COLO829 (cell line): ENCODE data around the gene IGSF1.
A peak's percentile ranks its signal among the peaks of the same experiment; 100 is the strongest.
"Not testable (repeated sequence)": the region's sequence is repeated elsewhere in the genome, so short reads cannot be mapped to it uniquely, and the experiment has no call there.

ENCODE experiments used
- DNase-seq: peaks from one replicate; pipeline ENCODE4 v3.0.0; 2012; ENCODE audit warnings: low spot score

Gene IGSF1

DNA sequence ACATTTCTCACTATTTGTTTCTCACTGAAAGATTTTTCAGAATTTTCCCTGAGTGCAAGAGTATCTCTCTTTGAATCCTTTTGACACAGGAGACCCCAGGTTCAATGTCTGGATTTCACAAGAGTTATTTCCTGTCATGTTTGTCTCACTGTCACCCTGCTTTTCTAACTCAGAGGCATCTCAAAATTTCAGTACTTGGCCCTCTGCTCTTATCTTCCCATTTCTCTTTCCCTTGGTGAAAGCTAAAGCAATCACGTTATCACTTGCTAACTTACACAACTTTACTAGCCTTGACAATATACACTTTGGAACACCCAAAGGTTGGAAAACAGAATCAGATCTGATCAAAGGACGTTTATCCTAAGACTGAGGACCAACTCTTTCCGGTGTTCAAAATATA lies 17.3 kb downstream of the IGSF1 start:
- no peak for DNase-seq

DNA sequence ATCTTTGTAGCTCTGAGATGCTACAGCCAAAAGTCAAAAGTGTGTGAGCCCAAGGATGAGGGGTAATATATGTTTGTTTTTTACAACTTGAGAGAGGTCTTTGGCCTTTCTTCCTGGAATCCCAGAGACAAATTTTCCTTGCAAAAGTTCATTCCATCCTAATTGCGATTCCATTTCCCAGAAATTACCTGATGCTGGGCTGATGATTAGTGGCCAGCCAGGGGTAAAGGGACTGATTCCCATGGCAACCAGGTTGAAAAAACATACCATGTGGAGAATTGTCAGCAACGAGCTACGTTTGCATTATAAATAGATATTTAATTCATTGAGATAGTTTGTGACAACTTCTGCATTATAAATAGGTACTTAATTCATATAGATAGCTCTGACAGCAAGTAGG lies 17.8 kb downstream of the IGSF1 start:
- DNase-seq = no peak

DNA sequence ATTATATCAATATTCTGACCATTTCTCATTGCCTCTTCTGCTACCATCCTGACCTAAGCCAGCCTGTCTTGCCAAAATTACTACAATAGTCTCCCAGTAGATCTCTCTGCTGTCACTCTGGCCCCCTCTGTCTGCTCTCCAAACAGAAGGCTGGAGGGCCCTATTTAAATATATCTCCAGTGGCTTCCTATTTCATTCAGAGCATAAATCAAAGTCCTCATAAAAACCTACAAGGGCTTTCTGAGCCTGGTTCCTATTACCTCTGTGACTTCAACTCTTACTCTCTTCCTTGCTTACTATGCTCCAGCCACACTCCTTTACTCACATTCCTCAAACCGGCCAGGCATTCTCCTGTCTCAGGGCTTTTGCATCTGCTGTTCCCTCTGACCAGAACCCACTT lies 19.0 kb downstream of the IGSF1 start:
- no peak for DNase-seq

GRCh38 chrX:131264665-131265064 lies 24.4 kb downstream of the IGSF1 start:
- DNase-seq = no peak

DNA sequence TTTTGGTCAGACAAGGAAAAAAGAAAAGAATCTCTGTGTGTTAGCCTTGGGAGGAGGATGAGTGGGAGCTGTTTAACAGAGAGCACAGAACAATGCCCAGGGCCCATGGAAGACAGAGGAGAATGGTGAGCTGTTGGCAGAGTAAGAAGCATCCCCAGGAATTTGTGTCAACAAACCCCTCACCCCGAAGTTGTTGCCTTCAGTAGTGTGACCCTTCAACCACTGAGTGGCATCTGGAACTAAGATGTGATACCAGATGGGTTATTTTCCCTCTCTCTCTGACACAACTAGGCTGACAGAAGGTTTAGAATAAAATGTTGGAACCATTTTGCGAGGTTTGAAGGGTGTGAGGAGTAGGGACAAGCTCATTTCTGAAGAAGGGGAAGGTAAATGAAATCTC lies 25.1 kb downstream of the IGSF1 start:
- no peak for DNase-seq

DNA sequence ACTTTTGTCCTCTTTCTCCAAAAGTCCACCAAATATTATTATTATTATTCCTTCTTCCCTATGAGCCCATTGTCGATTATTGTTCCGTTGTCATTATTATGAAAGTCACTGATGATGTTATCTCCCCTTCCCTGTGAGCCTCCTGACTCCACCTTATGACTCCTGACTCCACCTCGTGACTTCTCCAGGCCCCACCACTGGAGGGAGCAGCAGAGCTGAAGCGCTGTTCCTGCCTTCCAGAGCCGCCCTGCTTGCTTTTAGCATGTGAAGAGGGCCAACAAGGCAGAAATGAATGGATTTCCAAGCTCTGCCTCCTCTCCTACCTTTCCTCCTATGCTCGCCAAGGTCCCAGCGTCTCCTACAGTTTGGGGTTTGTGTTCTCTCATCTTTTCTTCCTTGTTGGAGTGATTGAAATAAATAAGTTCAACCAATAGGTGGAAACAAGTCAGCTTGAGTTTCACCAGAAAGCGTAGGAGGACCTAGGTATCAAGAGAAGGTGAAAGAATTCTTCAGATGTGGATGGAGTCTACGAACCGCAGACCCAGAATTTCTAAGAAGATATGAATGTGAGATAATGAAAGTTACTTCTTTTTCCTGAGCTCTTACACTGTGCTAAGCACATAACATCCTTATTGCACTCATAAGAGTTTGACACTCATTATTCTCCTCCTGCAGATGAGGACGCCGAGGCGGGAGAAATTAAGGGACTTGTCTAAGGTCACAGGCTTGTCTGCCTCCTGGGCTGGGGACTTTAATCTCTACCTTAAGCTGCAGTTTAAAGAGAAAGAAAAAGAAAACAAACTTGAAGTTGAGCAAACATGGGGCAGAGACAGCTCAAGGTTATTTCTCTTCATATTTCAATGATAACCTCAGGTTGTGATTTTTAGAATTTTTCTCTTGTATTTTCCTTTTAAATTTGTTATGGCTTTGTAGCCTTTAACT lies 26.1 kb downstream of the IGSF1 start:
- DNase-seq = peak; percentile 24

- no peak for DNase-seq
Measured at GRCh38 chrX:131262200-131262599, 26.9 kb downstream of the IGSF1 start.

- no peak for DNase-seq
Measured at GRCh38 chrX:131257367-131257766, 31.7 kb downstream of the IGSF1 start.

- DNase-seq = not testable (repeated sequence)
Measured at GRCh38 chrX:131250984-131251738, 37.9 kb downstream of the IGSF1 start.

GRCh38 chrX:131239057-131239456 lies 50.0 kb downstream of the IGSF1 start:
- no peak for DNase-seq

DNA sequence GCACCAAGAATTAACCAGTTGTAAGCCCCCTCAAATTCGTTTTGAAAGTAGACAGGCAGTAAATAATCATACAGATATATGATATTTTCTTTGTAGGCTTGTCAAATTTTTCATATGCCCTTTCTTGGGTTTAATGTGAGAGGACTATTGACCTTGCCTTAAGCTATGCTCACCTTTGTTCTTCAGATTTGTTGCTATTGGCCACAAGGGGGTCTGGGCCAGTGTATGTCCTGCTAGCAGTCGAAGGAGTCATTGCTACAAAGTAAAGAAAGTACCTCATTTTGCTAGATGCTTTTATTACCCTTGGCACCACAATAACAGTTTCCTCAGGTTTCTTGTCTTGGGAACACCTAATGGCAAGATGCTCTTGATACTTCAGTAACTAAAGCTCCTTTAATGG lies 51.7 kb downstream of the IGSF1 start:
- DNase-seq = no peak

GRCh38 chrX:131235768-131236545 lies 53.1 kb downstream of the IGSF1 start:
- DNase-seq = no peak

DNA sequence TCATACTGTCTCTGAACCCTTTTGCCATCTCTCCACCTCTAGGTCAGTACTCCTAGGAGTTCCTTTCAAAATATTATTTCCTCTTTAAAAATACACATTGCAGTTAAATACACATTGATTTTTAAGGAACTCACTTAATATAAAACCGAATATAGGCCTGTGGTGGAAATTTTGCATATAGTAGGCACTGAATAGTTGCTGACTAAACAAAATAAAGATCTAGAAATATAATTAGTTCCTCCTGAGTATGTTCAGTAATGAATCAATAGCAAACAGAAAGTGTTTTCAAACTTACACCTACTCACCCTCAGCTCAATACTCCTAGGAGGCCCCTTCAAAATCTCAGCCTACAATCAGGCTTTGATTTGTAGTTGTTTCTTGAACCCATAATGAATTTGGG lies 61.5 kb downstream of the IGSF1 start:
- no peak for DNase-seq

DNA sequence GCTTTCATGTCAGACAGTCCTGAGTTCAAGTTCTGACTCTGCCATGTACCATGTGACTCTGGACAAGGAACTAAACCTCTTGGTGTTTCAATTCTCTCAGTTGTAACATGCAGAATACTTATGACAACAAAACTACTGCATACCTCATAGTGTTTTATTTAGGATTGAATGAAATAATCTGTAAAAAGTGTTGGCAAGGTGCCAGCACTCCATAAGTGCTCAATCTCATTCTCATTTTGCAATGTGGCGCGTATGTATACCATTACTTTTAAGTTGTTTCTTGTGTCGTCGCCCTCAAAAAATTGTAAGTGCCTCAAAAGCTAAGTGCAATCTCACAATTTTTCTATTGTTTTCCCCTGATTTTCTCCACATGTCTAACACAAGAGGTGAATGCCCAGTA lies 62.5 kb downstream of the IGSF1 start:
- DNase-seq = no peak

- no peak for DNase-seq
Measured at GRCh38 chrX:131225078-131225477, 64.0 kb downstream of the IGSF1 start.
